AG04449 (cell line): ENCODE results near the gene CGB8.
A peak's percentile ranks its signal among the peaks of the same experiment; 100 is the strongest.

Source experiments
- CTCF ChIA-PET: fragments of 350-600 bp; formaldehyde crosslinking; extraction: SDS; loops from one replicate; lab custom pipeline; 2021; ENCODE audit warnings: antibody characterized with exemption; lab: Yijun Ruan, JAX
- POLR2A ChIA-PET: fragments of 400-600, 350-600 bp; formaldehyde crosslinking; extraction: SDS; loops from one replicate; lab custom pipeline; 2020; ENCODE audit warnings: antibody characterized with exemption, inconsistent platforms; lab: Yijun Ruan, JAX
- DNase-seq: peaks from one replicate; pipeline ENCODE4 v3.0.0-alpha.2; 2010; ENCODE audit warnings: low read depth, low spot score
- H3K4me3 ChIP-seq: 2 replicates; pipeline ENCODE4 v1.5.1; 2011; ENCODE audit warnings: low read depth, mild to moderate bottlenecking, control low read depth, low read length
- TF ChIP-seq, protein P1 (sequence below): IDR thresholded peaks from one replicate; pipeline ENCODE4 v1.5.1; 2011; ENCODE audit warnings: mild to moderate bottlenecking, moderate library complexity, low read length, control low read depth, inconsistent platforms; ENCODE audit not compliant: insufficient read depth; ENCODE audit errors: missing control alignments

CGB8 gene

GRCh38 chr19:49085868-49086232 is 36.9 kb upstream of the CGB8 start:
- no peak for DNase-seq
- ChIA-PET POLR2A (no interaction called here), CTCF (interaction anchor here (1.4 to 4.0 kb wide), 2 partner anchors 11 to 113 kb away, joined by 4 to 76 read pairs; no protein-coding TSS in a partner anchor)
- TF ChIP-seq, protein P1, sequence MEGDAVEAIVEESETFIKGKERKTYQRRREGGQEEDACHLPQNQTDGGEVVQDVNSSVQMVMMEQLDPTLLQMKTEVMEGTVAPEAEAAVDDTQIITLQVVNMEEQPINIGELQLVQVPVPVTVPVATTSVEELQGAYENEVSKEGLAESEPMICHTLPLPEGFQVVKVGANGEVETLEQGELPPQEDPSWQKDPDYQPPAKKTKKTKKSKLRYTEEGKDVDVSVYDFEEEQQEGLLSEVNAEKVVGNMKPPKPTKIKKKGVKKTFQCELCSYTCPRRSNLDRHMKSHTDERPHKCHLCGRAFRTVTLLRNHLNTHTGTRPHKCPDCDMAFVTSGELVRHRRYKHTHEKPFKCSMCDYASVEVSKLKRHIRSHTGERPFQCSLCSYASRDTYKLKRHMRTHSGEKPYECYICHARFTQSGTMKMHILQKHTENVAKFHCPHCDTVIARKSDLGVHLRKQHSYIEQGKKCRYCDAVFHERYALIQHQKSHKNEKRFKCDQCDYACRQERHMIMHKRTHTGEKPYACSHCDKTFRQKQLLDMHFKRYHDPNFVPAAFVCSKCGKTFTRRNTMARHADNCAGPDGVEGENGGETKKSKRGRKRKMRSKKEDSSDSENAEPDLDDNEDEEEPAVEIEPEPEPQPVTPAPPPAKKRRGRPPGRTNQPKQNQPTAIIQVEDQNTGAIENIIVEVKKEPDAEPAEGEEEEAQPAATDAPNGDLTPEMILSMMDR = no peak
- peak overlapping the region; percentile 95 for H3K4me3 ChIP-seq

- peak within 1 kb of the TSS; percentile 95 for H3K4me3 ChIP-seq
- ChIA-PET CTCF (interaction anchor here (1.4 to 4.0 kb wide), 2 partner anchors 12 to 114 kb away, joined by 4 to 76 read pairs; no protein-coding TSS in a partner anchor), POLR2A (no interaction called here)
- TF ChIP-seq, protein P1 = no peak
- peak; percentile 95 for DNase-seq
Observed at GRCh38 chr19:49085020-49085867, 36.3 kb upstream of the CGB8 start, which contains the start of gene SNRNP70. TSS of gene SNRNP70 (plus strand) at chr19:49085451. CDS start at chr19:49086415, 964 bp downstream.

GRCh38 chr19:49084206-49085019 is 35.5 kb upstream of the CGB8 start:
- DNase-seq = no peak
- TF ChIP-seq, protein P1 = no peak
- ChIA-PET POLR2A (no interaction called here), CTCF (interaction anchor here (0.7 to 3.3 kb wide), 3 partner anchors 9 to 92 kb away, joined by 3 to 18 read pairs (median 9); no protein-coding TSS in a partner anchor)
- H3K4me3 ChIP-seq = peak overlapping the region; percentile 49

DNA sequence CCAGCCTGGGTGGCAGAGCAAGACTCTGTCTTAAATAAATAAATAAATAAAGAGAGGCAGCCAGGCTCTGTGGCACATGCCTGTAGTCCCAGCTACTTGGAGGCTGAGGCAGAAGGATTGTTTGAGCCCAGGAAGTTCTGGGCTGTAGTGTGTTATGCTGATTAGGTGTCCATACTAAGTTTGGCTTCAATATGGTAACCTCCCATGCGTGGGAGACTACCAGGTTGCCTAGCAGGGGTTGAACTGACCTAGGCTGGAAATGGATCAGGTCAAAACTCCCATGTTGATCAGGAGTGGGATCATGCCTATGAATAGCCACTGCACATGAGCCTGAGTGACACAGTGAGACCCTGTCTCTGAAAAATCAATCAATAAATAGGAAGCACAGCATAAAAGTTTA is 32.4 kb upstream of the CGB8 start:
- CTCF ChIA-PET = interaction anchor here (1.8 to 3.3 kb wide), 2 partner anchors 17 to 82 kb away, joined by 11 to 18 read pairs; no protein-coding TSS in a partner anchor
- TF ChIP-seq, protein P1 = no peak
- no peak overlapping the region for H3K4me3 ChIP-seq
- POLR2A ChIA-PET = no interaction called here
- DNase-seq = no peak

DNA sequence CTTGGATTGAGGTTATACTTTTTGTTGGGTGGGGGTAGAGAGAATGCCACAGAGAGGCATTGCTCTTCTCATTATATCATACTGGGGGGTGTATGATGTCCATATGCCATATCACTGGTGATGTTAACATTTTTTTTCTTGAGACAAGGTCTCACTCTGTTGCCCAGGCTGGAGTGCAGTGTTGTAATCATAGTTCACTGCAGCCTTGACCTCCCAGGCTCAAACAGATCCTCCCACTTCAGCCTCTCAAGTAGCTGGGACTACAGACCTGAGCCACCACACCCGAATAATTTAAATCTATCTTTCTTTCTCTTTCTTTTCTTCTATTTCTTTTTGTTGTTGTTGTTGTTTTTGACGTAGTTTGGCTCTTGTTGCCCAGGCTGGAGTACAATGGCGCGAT is 31.5 kb upstream of the CGB8 start:
- CTCF ChIA-PET = interaction anchor here (0.8 kb wide), 1 partner anchor 10 kb away, joined by 3 read pairs; no protein-coding TSS in a partner anchor

More for the DNA sequence above, 31.5 kb upstream of the CGB8 start:
- POLR2A ChIA-PET = no interaction called here
- no peak for DNase-seq
- H3K4me3 ChIP-seq = no peak overlapping the region
- TF ChIP-seq, protein P1 = no peak
